ENCODE measurements around the gene CAPZA2.

Gene CAPZA2

DNA sequence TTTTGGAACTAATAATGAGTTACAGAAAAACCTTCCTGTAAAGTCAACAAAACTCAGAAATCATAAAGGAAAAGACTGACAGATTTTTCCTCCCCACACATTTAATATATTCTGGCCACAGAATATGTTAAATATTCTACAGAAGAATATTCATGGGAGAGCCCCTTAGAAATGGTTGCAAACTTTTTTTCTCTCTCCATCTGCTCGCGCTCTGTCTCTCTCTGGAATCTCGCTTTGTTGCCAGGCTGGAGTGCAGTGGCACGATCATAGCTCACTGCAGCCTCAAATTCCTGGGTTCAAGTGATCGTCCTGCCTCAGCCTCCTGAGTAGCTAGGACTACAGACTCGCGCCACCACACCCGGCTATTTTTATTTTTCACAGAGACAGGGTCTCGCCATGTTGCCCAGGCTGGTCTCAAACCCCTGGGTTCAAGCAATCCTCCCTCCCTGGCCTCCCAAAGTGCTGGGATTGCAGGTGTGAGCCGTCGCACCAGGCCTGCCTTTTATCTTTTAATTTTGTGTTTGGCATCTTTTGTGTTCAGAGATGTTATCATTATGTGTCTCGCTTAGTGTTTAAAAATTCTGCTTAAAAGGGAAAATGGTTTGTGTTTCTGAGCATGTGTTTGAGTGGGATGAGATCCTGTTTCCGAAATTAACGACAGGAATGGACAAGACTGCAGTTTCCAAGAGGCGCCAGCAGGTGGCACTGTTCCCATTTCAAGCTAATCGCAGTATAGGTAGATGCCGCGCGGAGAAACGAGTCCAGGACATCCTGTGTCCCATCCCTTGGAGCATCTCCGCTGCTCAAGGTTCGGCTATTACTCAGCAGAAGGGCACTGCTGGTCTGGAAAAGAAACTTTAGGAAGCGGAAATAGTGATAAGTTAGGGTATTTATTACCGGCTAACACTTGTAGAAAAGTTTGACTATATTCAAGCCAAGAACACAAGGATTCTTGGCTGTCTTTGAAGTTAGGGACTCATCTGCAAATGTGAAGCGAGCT, 67.8 kb downstream of the CAPZA2 start (continued):
- TF ChIP-seq, protein P1, sequence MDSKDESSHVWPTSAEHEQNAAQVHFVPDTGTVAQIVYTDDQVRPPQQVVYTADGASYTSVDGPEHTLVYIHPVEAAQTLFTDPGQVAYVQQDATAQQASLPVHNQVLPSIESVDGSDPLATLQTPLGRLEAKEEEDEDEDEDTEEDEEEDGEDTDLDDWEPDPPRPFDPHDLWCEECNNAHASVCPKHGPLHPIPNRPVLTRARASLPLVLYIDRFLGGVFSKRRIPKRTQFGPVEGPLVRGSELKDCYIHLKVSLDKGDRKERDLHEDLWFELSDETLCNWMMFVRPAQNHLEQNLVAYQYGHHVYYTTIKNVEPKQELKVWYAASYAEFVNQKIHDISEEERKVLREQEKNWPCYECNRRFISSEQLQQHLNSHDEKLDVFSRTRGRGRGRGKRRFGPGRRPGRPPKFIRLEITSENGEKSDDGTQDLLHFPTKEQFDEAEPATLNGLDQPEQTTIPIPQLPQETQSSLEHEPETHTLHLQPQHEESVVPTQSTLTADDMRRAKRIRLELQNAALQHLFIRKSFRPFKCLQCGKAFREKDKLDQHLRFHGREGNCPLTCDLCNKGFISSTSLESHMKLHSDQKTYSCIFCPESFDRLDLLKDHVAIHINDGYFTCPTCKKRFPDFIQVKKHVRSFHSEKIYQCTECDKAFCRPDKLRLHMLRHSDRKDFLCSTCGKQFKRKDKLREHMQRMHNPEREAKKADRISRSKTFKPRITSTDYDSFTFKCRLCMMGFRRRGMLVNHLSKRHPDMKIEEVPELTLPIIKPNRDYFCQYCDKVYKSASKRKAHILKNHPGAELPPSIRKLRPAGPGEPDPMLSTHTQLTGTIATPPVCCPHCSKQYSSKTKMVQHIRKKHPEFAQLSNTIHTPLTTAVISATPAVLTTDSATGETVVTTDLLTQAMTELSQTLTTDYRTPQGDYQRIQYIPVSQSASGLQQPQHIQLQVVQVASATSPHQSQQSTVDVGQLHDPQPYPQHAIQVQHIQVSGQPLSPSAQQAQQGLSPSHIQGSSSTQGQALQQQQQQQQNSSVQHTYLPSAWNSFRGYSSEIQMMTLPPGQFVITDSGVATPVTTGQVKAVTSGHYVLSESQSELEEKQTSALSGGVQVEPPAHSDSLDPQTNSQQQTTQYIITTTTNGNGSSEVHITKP (tag by site-specific recombination; IDR thresholded peaks at IDR 0.05) = no peak
- no peak for TF ChIP-seq HOXD13 (CRISPR knock-in tag; IDR thresholded peaks at IDR 0.05; ENCODE audit: borderline replicate concordance)
- peak; percentile 98 for TF ChIP-seq ZNF654 (tag by site-specific recombination; IDR thresholded peaks at IDR 0.05; ENCODE audit: low read depth)
- TF ChIP-seq ZNF311 (tag by site-specific recombination; IDR thresholded peaks at IDR 0.05; ENCODE audit: borderline replicate concordance) = no peak
- TF ChIP-seq ZSCAN23 (tag by site-specific recombination; IDR thresholded peaks at IDR 0.05) = no peak
- no peak; the same call in 1 of the 2 replicates for TF ChIP-seq ZNF501 (tag by site-specific recombination; IDR thresholded peaks at IDR 0.05)
- no peak for TF ChIP-seq ZNF792 (tag by site-specific recombination; IDR thresholded peaks at IDR 0.05)
- no peak for TF ChIP-seq BCL11A (tag by site-specific recombination; IDR thresholded peaks at IDR 0.05; ENCODE audit: low read depth)
- no peak for TF ChIP-seq ZNF621 (tag by site-specific recombination; IDR thresholded peaks at IDR 0.05)
- 0 out of 2 replicates have a peak, but pooled peaks have one; percentile 35 for TF ChIP-seq ZNF394 (tag by site-specific recombination; IDR thresholded peaks at IDR 0.05; ENCODE audit: borderline replicate concordance)
- TF ChIP-seq MEIS1 (CRISPR knock-in tag; IDR thresholded peaks at IDR 0.05; ENCODE audit: borderline replicate concordance) = no peak
- TF ChIP-seq PRDM4 (tag by site-specific recombination; IDR thresholded peaks at IDR 0.05) = no peak
- no peak for TF ChIP-seq ZNF354C (tag by site-specific recombination; IDR thresholded peaks at IDR 0.05; ENCODE audit: borderline replicate concordance, low read depth)
- no peak for TF ChIP-seq ZNF24 (tag by site-specific recombination; IDR thresholded peaks at IDR 0.05)
- no peak for TF ChIP-seq ZNF16 (tag by site-specific recombination; IDR thresholded peaks at IDR 0.05; ENCODE audit: low read depth)
- TF ChIP-seq, protein P2, sequence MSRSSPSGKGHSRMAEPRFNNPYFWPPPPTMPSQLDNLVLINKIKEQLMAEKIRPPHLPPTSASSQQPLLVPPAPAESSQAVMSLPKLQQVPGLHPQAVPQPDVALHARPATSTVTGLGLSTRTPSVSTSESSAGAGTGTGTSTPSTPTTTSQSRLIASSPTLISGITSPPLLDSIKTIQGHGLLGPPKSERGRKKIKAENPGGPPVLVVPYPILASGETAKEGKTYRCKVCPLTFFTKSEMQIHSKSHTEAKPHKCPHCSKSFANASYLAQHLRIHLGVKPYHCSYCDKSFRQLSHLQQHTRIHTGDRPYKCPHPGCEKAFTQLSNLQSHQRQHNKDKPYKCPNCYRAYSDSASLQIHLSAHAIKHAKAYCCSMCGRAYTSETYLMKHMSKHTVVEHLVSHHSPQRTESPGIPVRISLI (tag by site-specific recombination; IDR thresholded peaks at IDR 0.05) = no peak
- 0 out of 2 replicates have a peak, but pooled peaks have one; percentile 68 for TF ChIP-seq ZNF2 (tag by site-specific recombination; IDR thresholded peaks at IDR 0.05)
- TF ChIP-seq ZBTB26 (tag by site-specific recombination; optimal IDR thresholded peaks at IDR 0.05) = no peak
- no peak for TF ChIP-seq AEBP2 (tag by site-specific recombination; IDR thresholded peaks at IDR 0.05; ENCODE audit: borderline replicate concordance)
- no peak for TF ChIP-seq KLF8 (tag by site-specific recombination; IDR thresholded peaks at IDR 0.05)
- TF ChIP-seq ZNF513 (tag by site-specific recombination; IDR thresholded peaks at IDR 0.05) = no peak
- TF ChIP-seq ZBTB1 (tag by site-specific recombination; IDR thresholded peaks at IDR 0.05) = no peak
- TF ChIP-seq GLIS2 (tag by site-specific recombination; IDR thresholded peaks at IDR 0.05) = no peak
- TF ChIP-seq IKZF3 (tag by site-specific recombination; IDR thresholded peaks at IDR 0.05) = peak; percentile 48; the same call in 1 of the 2 replicates
- TF ChIP-seq SCRT1 (tag by site-specific recombination; IDR thresholded peaks at IDR 0.05; ENCODE audit: borderline replicate concordance) = no peak
- no peak for TF ChIP-seq ZFP41 (tag by site-specific recombination; IDR thresholded peaks at IDR 0.05; ENCODE audit: borderline replicate concordance)
- no peak for TF ChIP-seq ZNF138 (tag by site-specific recombination; IDR thresholded peaks at IDR 0.05; ENCODE audit: borderline replicate concordance)

Data from HEK293 (cell line).